RPMI7951 (cell line): ENCODE measurements around the gene VPS13C. TPM values are rescaled to one million over a fixed set of nuclear protein-coding genes. Genes with fewer than 3 reads are reported as not detected.

ENCODE experiments used
- DNase-seq: peaks from one replicate; pipeline ENCODE4 v3.0.0-alpha.2; 2012; ENCODE audit warnings: low read depth
- total RNA-seq: library from RNA; depleted of rRNA; stranded (reverse); fragments of >200 nt; shearing (Covaris generic); gene quantifications from 2 replicates; pipeline ENCODE4 v1.2.3, GENCODE V29; 2014; rRNA removed

The VPS13C gene
- total RNA-seq, 1 experiment from 2014 or later = 30.3 TPM

- DNase-seq = no peak
These were observed 239.3 kb downstream of the VPS13C start for GRCh38 chr15:61820951-61821350.

GRCh38 chr15:61820212-61820611 is 240.0 kb downstream of the VPS13C start:
- DNase-seq = no peak

- DNase-seq = no peak
These were observed 240.9 kb downstream of the VPS13C start for GRCh38 chr15:61819386-61819785.

GRCh38 chr15:61818801-61819200 is 241.4 kb downstream of the VPS13C start:
- no peak for DNase-seq

- DNase-seq = no peak
These were observed 243.4 kb downstream of the VPS13C start for GRCh38 chr15:61816856-61817255.

GRCh38 chr15:61815356-61816083 is 244.7 kb downstream of the VPS13C start:
- no peak for DNase-seq

GRCh38 chr15:61812476-61812875 is 247.8 kb downstream of the VPS13C start:
- no peak for DNase-seq

- DNase-seq = no peak
These were observed 248.3 kb downstream of the VPS13C start for GRCh38 chr15:61811952-61812351.

- no peak for DNase-seq
These were observed 251.0 kb downstream of the VPS13C start for GRCh38 chr15:61809216-61809615.

GRCh38 chr15:61807281-61807929 is 252.8 kb downstream of the VPS13C start:
- DNase-seq = no peak

Other genes starting within 250 kb of the VPS13C start
- gene C2CD4A, start 6.5 kb upstream of the VPS13C start, total RNA-seq = not detected in 2 replicates
- not detected in 2 replicates for gene C2CD4B, start 104.8 kb upstream of the VPS13C start, total RNA-seq